Vagina (tissue), 2 donors: ENCODE results near the gene NLGN1.

Experiments
- POLR2A ChIP-seq, 2 donors: fragments of 450-650 bp; IDR thresholded peaks; one replicate each; pipeline ENCODE4 v1.6.1; 2017; ENCODE audit warnings: antibody characterized with exemption in 2 of 2, mild to moderate bottlenecking in 2 of 2, moderate library complexity in 2 of 2
- POLR2AphosphoS5 ChIP-seq, 2 donors: sonication (generic); formaldehyde crosslinking; IDR thresholded peaks; one replicate each; pipeline ENCODE4 v1.9.0; 2017; ENCODE audit warnings: antibody characterized with exemption in 2 of 2, mild to moderate bottlenecking in 2 of 2, low read depth in 1 of 2; ENCODE audit not compliant: insufficient read depth in 1 of 2

DNA sequence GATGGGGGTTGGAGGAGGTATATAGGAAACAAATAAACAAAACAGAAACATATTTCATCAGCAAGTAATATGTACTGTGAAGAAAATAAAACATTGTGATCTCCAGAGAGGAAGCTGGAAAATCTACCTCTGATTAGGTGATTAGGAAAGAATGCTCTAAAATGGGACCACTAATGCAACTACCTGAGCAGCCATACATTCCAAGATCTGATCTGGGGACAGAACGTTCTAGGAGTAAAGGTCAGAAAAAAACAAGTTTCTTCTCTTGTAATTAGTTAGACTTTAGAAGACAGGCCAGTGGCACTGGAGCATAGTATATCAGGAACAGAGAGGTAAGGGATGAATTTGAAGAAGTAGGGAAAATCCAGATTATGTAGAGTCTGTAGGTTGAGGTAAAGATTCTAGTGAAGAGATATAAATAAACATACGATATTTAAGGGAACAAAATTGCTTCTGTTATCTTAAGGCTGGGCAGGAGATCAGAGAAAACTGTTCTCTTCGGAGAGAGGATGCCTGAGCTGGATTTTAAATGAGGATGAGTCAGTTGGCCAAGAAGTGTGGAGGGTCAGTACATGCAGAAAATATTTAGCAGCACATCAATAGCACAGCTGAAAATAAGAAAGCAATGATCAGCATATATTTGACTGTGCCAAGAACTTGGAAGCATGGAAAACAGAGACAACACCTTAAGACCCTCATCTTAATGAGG lies 429.5 kb downstream of the NLGN1 start:
- TF ChIP-seq POLR2A (IDR thresholded peaks at IDR 0.05) (no peak), POLR2AphosphoS5 (IDR thresholded peaks at IDR 0.05; ENCODE audit: insufficient read depth in 1 of 2, low read depth in 1 of 2) (no peak)
